GM12801 (cell line): Measurements from ENCODE around the gene ME1.
A peak's percentile ranks its signal among the peaks of the same experiment; 100 is the strongest.

ENCODE experiments used
- CTCF ChIP-seq: IDR thresholded peaks from one replicate; pipeline ENCODE4 v1.5.1; 2011; ENCODE audit warnings: control low read depth; ENCODE audit not compliant: insufficient read length; ENCODE audit errors: extremely low read depth

Gene ME1

GRCh38 chr6:83216806-83217205, 214.0 kb downstream of the ME1 start:
- no peak for TF ChIP-seq CTCF

- peak; percentile 65 for TF ChIP-seq CTCF
Observed at GRCh38 chr6:83215131-83216047, 215.5 kb downstream of the ME1 start.

- TF ChIP-seq CTCF: no peak
Observed at GRCh38 chr6:83202031-83202430, 228.8 kb downstream of the ME1 start.

GRCh38 chr6:83199863-83200225, 231.0 kb downstream of the ME1 start:
- no peak for TF ChIP-seq CTCF

- no peak for TF ChIP-seq CTCF
Observed at GRCh38 chr6:83199173-83199862, 231.5 kb downstream of the ME1 start.

- TF ChIP-seq CTCF: no peak
Observed at GRCh38 chr6:83198486-83199172, 232.2 kb downstream of the ME1 start.
